Activated T-cell treated with anti-CD3 and anti-CD28 coated beads, Interleukin-2, amount 50 U/mL, for 4 hours (primary cell): ENCODE measurements around the gene GNAQ. TPM values are rescaled to one million over a fixed set of nuclear protein-coding genes. Genes with fewer than 3 reads are reported as not detected.

Experiments used
- ATAC-seq, 2 donors: fragments of 200-7000 bp; cut with Tn5 transposase; one replicate each; pipeline ENCODE4 v1.10.0; 2021
- DNase-seq: peaks from one replicate; pipeline ENCODE4 v3.0.0-alpha.2; 2020
- H3K27me3 Mint-ChIP-seq: one replicate; pipeline ENCODE4 v1.8.0; 2021; ENCODE audit warnings: low read depth, mixed read lengths
- H3K36me3 Mint-ChIP-seq: one replicate; pipeline ENCODE4 v1.8.0; 2022; ENCODE audit warnings: mixed read lengths; ENCODE audit not compliant: insufficient read depth
- H3K4me1 Mint-ChIP-seq: one replicate; pipeline ENCODE4 v1.8.0; 2021; ENCODE audit warnings: low read depth, mixed read lengths
- H3K4me3 Mint-ChIP-seq: one replicate; pipeline ENCODE4 v1.8.0; 2021; ENCODE audit warnings: mild to moderate bottlenecking, moderate library complexity, mixed read lengths
- H3K9me3 Mint-ChIP-seq: one replicate; pipeline ENCODE4 v1.8.0; 2021; ENCODE audit warnings: mixed read lengths
- total RNA-seq, 3 donors: library from RNA; stranded (reverse); gene quantifications; one replicate each; pipeline ENCODE4 v1.2.1, GENCODE V29; 2021

GNAQ gene
- total RNA-seq, 3 donors from 2014 or later, result 18.2 to 20.1 (median 18.9) TPM

- no peaks in the 10 kb centered on the region for H3K9me3 Mint-ChIP-seq
- peaks cover 63% of the 10 kb centered on the region for H3K4me1 Mint-ChIP-seq
- peaks cover 5% of the 10 kb centered on the region for H3K36me3 Mint-ChIP-seq
- H3K27me3 Mint-ChIP-seq, result no peaks in the 10 kb centered on the region
- ATAC-seq (no peak), DNase-seq (no peak)
- no peak overlapping the region for H3K4me3 Mint-ChIP-seq
Measured at GRCh38 chr9:78025186-78025585, 6.4 kb downstream of the GNAQ start.

GRCh38 chr9:78023003-78023741 lies 8.4 kb downstream of the GNAQ start:
- DNase-seq (no peak), ATAC-seq (peak; percentile 40 to 52)
- Mint-ChIP-seq H3K27me3 (no peaks in the 10 kb centered on the region), H3K36me3 (peaks cover 6% of the 10 kb centered on the region), H3K4me1 (peaks cover 52% of the 10 kb centered on the region), H3K9me3 (no peaks in the 10 kb centered on the region), H3K4me3 (no peak overlapping the region)

GRCh38 chr9:78021697-78022096 lies 9.9 kb downstream of the GNAQ start:
- Mint-ChIP-seq H3K9me3 (no peaks in the 10 kb centered on the region), H3K4me3 (no peak overlapping the region), H3K27me3 (no peaks in the 10 kb centered on the region), H3K4me1 (peaks cover 55% of the 10 kb centered on the region), H3K36me3 (peaks cover 6% of the 10 kb centered on the region)
- ATAC-seq, result no peak
- no peak for DNase-seq

- Mint-ChIP-seq H3K4me3 (no peak overlapping the region), H3K27me3 (no peaks in the 10 kb centered on the region), H3K4me1 (peaks cover 43% of the 10 kb centered on the region), H3K9me3 (no peaks in the 10 kb centered on the region), H3K36me3 (peaks cover 9% of the 10 kb centered on the region)
- no peak for DNase-seq
- no peak for ATAC-seq
Measured at GRCh38 chr9:78017190-78017693, 14.4 kb downstream of the GNAQ start.

GRCh38 chr9:78015241-78015640 lies 16.4 kb downstream of the GNAQ start:
- Mint-ChIP-seq H3K9me3 (peaks cover 4% of the 10 kb centered on the region), H3K36me3 (peaks cover 5% of the 10 kb centered on the region), H3K4me3 (no peak overlapping the region), H3K4me1 (peaks cover 42% of the 10 kb centered on the region), H3K27me3 (no peaks in the 10 kb centered on the region)
- ATAC-seq (no peak), DNase-seq (no peak)

GRCh38 chr9:78014776-78015175 lies 16.8 kb downstream of the GNAQ start:
- ATAC-seq (no peak), DNase-seq (no peak)
- H3K4me1 Mint-ChIP-seq, result peaks cover 43% of the 10 kb centered on the region
- peaks cover 3% of the 10 kb centered on the region for H3K36me3 Mint-ChIP-seq
- no peaks in the 10 kb centered on the region for H3K27me3 Mint-ChIP-seq
- peaks cover 4% of the 10 kb centered on the region for H3K9me3 Mint-ChIP-seq
- no peak overlapping the region for H3K4me3 Mint-ChIP-seq

- Mint-ChIP-seq H3K27me3 (no peaks in the 10 kb centered on the region), H3K36me3 (peaks cover 3% of the 10 kb centered on the region)
Measured at GRCh38 chr9:78013934-78014333, 17.7 kb downstream of the GNAQ start.

GRCh38 chr9:78011049-78011448 lies 20.6 kb downstream of the GNAQ start:
- no peak for DNase-seq
- Mint-ChIP-seq H3K4me1 (peaks cover 53% of the 10 kb centered on the region), H3K36me3 (peaks cover 3% of the 10 kb centered on the region), H3K27me3 (no peaks in the 10 kb centered on the region), H3K4me3 (no peak overlapping the region), H3K9me3 (peaks cover 4% of the 10 kb centered on the region)
- no peak for ATAC-seq

More at GRCh38 chr9:78013934-78014333, 17.7 kb downstream of the GNAQ start:
- DNase-seq (no peak), ATAC-seq (no peak)
- Mint-ChIP-seq H3K4me1 (peaks cover 51% of the 10 kb centered on the region), H3K9me3 (peaks cover 4% of the 10 kb centered on the region), H3K4me3 (no peak overlapping the region)

- Mint-ChIP-seq H3K9me3 (peaks cover 4% of the 10 kb centered on the region), H3K4me1 (peaks cover 53% of the 10 kb centered on the region), H3K36me3 (peaks cover 3% of the 10 kb centered on the region), H3K27me3 (no peaks in the 10 kb centered on the region), H3K4me3 (peak overlapping the region; percentile 30)
- ATAC-seq, result peak; percentile 41 to 43
- no peak for DNase-seq
Measured at GRCh38 chr9:78010445-78010844, 21.2 kb downstream of the GNAQ start.

GRCh38 chr9:78009186-78009585 lies 22.4 kb downstream of the GNAQ start:
- Mint-ChIP-seq H3K27me3 (no peaks in the 10 kb centered on the region), H3K36me3 (peaks cover 5% of the 10 kb centered on the region), H3K9me3 (peaks cover 4% of the 10 kb centered on the region), H3K4me1 (peaks cover 58% of the 10 kb centered on the region), H3K4me3 (no peak overlapping the region)
- ATAC-seq (no peak), DNase-seq (no peak)

GRCh38 chr9:78006734-78007133 lies 24.9 kb downstream of the GNAQ start:
- no peaks in the 10 kb centered on the region for H3K27me3 Mint-ChIP-seq
- no peak for ATAC-seq
- DNase-seq, result no peak
- peaks cover 4% of the 10 kb centered on the region for H3K9me3 Mint-ChIP-seq
- peaks cover 67% of the 10 kb centered on the region for H3K4me1 Mint-ChIP-seq
- no peak overlapping the region for H3K4me3 Mint-ChIP-seq
- peaks cover 3% of the 10 kb centered on the region for H3K36me3 Mint-ChIP-seq

GRCh38 chr9:78005231-78006002 lies 26.2 kb downstream of the GNAQ start:
- H3K9me3 Mint-ChIP-seq, result no peaks in the 10 kb centered on the region
- H3K27me3 Mint-ChIP-seq, result no peaks in the 10 kb centered on the region
- no peak overlapping the region for H3K4me3 Mint-ChIP-seq
- ATAC-seq, result no peak
- DNase-seq, result no peak
- H3K4me1 Mint-ChIP-seq, result peaks cover 58% of the 10 kb centered on the region
- peaks cover 3% of the 10 kb centered on the region for H3K36me3 Mint-ChIP-seq

- Mint-ChIP-seq H3K27me3 (no peaks in the 10 kb centered on the region), H3K9me3 (no peaks in the 10 kb centered on the region), H3K36me3 (peaks cover 3% of the 10 kb centered on the region), H3K4me3 (no peak overlapping the region), H3K4me1 (peaks cover 56% of the 10 kb centered on the region)
- DNase-seq (no peak), ATAC-seq (no peak)
Measured at GRCh38 chr9:78004478-78005229, 27.0 kb downstream of the GNAQ start.

GRCh38 chr9:78003730-78004129 lies 27.9 kb downstream of the GNAQ start:
- Mint-ChIP-seq H3K9me3 (no peaks in the 10 kb centered on the region), H3K4me3 (no peak overlapping the region), H3K36me3 (peaks cover 3% of the 10 kb centered on the region), H3K4me1 (peaks cover 52% of the 10 kb centered on the region), H3K27me3 (no peaks in the 10 kb centered on the region)
- DNase-seq, result no peak
- ATAC-seq, result no peak
